Measurements from ENCODE around the gene KCNK3.

Gene KCNK3

DNA sequence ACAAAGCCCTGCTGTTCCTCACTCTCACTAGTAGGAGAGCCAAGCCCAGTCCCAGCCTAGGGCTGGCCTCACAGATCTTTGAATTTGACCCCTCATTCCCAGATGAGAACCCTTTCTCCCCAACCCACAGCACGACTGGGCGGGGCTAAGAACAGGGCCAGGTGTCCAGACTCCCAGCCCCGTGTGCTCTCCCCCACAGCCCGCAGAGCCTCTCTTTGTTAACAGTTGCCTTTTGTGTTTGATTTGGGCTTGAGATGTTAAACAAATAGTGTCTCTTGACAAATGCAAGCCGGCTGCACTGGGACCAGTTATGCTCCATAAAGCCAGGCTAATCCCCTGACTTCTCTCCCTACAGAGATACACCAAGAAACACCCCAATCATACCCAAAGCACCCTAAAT, 4.7 kb upstream of the KCNK3 start:
- DNase-seq (ENCODE audit: low read depth in 2 of 2), result no peak

DNA sequence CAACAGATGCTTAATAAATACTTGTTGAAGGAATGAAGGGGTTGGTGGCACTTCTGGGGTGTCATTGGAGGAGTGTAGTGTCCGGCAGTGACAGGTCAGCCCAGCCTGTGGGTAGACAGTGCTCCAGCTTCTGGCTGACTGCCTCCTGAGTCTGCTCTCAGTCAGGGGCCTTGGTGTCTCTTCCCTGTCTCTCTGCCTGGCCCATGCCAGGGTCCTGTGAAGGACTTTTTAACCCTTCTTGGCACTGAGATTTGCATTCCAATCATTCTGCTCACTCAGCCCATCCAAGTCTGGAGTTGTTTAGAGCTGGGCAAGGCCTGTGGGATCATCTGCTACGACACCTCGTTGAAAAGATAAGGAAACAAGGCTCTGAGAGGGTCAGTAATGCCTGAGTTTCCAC, 1.4 kb upstream of the KCNK3 start:
- DNase-seq (ENCODE audit: low read depth in 2 of 2), result no peak

DNA sequence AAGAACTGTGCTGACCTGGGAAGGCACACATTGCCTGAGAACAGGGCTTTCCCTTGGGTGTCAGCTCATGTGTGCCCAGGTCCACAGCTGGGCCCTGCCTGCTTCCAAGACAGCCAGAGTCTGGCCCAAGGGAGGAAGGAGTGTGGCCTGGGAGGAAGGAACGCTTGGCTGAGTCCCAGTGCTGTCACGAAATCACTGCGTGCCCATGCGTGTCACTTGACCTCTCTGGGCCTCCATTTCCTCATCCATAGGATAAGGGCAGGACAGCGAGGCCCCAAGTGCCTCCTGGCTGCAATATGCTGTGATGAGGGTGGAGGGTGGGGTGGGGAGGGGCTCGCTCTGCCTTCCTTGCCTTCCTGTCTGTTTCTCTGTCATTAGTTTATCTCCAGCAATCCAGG, 642 bp upstream of the KCNK3 start:
- no peak for DNase-seq (ENCODE audit: low read depth in 2 of 2)

DNA sequence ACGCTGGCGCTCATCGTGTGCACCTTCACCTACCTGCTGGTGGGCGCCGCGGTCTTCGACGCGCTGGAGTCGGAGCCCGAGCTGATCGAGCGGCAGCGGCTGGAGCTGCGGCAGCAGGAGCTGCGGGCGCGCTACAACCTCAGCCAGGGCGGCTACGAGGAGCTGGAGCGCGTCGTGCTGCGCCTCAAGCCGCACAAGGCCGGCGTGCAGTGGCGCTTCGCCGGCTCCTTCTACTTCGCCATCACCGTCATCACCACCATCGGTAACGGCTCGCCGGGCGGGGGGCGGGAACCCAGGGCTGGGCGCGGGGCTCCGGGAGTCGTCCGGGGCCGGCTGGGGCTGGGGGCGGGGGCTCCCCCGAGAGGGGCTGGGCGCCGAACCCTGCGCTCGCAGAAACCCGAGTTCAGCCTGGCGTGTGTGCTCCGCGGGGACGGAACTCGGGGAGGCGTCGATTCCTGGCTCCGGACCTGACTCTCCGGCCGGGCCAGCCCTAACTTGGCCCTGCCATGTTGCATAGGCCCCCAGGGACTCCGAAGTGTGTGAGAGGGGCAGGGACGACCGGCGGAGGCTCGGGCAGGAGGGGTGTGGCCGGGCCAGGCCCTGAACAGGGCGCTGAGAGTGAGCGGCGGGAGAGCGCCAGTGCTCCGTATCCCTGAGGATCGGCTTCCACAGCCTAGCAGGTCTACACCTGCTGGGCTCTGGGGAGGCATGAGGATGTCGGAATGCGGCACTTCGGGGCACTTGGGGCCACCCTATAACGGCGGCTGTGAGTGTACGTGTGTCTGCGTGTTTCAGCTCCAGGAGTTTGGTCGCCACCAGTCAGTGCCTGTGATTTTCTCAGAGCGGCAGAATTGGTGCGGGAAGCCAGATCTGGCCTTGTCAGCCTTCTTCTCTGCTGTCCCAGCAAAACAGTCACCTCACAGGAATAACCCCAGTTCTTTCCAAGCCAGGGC, 651 bp downstream of the KCNK3 start:
- no peak for DNase-seq (ENCODE audit: low read depth in 2 of 2)

DNA sequence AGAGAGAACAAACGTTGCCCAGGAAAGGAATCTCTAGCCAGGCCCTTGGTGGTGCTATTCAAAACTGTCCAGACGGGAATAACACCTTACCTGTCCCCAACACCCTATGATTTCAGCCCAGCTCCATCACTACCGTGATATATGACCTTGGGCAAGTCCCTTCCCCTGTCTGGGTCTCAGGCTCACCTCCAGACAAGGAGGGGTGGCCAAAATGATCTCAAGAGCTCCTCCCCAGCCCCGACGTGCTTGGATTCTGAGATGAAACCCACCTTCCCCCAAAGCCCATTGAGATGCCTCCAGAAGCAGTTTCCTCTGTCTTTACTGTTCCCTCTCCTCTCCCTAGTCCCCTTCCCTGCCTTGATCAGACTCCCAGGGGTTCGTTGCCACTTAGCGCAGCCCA, 1.5 kb downstream of the KCNK3 start:
- no peak for DNase-seq (ENCODE audit: low read depth in 2 of 2)

DNA sequence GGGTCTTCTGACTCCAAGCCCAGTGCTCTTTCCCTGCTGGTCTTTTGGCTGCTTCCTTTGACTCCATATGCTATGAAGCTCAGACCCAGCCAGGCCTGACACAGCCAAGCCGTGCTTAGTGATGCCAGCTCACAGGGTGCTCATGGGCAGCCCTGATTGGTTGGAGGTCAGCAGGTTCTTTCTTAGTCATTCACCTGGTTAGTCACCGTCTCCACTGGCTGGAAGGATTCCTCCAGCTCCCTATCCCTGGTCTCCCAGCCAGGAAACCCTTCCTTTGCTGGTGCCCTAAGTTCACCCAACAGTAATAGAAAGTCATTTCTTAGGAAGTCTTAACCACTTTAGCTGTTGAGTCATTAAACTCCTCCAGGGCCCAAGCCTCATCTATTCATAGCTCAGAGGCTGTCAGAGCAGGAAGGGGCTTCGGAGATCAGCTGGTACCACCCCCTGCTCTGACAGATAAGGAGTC, 3.9 kb downstream of the KCNK3 start:
- no peak for DNase-seq (ENCODE audit: low read depth in 2 of 2)

DNA sequence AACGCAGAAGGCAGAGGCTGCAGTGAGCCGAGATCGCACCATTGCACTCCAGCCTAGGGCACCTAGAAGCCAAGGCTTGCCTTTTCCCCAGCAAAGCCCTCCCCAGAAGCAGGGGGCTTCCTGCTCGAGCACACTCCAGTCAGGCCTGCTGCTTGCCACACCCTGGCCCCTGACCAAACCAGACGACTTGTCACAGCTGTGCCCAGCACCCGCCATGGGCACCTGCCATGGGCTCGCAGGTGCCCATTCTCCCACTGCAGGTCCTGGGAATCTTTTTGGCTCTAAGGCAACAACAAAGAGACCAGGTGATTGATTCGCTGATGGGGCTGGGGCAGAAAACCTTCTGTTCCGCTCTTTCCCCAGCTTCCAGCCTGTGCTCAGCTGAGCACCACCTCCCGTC, 4.9 kb downstream of the KCNK3 start:
- no peak for DNase-seq (ENCODE audit: low read depth in 2 of 2)

DNA sequence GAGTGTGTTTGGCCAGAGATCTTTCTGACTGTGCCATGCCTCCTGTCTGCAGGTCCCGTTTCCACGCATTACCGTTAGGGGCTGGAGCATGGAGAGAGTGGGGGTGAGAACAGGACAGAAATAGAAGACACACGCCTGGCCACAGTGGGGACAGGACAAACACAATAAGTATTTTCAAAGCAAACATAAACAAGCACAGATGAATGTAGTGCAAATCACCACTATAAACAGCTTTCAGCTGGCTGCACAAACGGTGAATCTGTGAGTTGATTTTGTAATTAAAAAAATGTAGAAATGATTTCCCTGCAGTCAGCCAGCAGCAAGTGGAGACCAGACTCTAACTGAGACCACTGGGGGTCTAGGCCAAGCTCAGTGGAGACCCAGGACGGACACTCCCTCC, 6.8 kb downstream of the KCNK3 start:
- DNase-seq (ENCODE audit: low read depth in 2 of 2), result no peak

DNA sequence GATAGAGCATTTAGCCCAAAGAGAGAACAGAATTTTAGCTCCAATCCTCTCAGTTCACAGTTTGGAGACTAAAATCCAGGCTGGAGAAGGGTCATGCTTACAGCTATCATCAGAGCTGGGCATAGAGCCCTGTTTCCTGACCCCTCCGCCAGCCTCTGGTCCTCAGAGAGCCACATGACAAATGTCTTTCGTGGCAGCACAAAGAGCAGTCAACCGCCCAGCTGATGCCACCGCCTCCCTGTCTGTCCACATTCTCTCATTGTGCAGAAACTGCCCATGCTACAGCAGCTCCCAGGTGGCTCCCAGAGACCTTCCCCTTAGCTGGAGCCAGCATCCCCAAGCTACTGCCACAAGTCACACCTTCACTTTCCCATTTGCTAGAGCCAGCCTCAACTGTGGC, 7.6 kb downstream of the KCNK3 start:
- DNase-seq (ENCODE audit: low read depth in 2 of 2), result no peak

DNA sequence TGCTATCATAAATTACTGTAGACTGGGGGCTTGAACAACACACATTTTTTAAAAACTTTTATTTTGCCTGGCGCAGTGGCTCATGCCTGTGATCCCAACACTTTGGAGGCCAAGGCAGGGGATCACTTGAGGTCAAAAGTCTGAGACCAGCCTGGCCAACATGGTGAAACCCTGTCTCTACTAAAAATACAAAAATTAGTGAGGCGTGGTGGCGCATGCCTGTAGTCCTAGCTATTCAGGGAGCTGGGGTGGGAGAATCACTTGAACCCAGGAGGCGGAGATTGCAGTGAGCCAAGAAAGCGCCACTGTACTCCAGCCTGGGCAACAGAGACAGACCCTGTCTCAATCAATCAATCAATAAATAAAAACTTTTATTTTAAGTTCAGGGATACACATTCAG, 9.1 kb downstream of the KCNK3 start:
- DNase-seq (ENCODE audit: low read depth in 2 of 2), result no peak

DNA sequence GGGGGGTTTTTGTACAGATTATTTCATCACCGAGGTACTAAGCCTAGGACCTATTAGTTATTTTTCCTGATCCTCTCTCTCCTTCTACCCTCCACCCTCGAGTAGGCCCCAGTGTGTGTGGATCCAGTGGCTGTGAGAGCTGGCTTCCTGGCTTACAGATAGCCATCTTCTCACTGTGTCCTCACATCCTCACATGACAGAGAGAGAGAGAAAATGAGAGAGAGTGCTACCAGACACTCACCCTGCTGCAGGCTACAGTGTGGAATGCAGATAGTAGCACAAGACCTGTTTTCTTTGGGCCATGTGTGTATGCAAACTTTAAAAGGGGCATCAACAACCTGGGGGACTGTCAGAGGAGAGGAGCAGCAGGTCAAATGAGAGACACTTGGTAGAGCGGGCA, 9.5 kb downstream of the KCNK3 start:
- DNase-seq (ENCODE audit: low read depth in 2 of 2), result no peak

DNA sequence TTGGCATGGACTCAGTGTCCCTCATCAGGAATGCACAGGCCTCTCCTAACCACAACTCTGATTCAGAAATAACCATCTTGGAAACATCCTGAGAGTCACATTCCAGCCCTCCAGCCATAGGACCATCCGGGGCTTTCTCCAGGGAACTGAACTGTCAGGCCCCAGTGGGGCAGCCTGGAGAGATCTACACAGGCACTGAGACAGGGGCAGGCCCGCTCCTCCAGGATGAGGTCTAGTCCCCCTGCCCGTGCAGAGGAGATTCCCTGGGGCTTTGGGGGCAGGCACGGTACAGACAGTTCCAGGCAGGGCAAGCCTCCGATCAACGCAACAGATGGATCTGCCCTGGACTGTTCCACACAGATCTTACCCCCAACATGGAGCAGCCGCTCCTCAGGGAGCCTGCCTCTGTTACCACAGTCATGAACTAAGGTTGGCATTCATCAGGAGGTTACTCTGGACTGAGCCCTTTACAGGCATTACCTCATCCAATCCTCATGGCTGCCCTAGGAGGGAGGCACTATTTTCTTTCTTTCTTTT, 12.0 kb downstream of the KCNK3 start:
- no peak for DNase-seq (ENCODE audit: low read depth in 2 of 2)

DNA sequence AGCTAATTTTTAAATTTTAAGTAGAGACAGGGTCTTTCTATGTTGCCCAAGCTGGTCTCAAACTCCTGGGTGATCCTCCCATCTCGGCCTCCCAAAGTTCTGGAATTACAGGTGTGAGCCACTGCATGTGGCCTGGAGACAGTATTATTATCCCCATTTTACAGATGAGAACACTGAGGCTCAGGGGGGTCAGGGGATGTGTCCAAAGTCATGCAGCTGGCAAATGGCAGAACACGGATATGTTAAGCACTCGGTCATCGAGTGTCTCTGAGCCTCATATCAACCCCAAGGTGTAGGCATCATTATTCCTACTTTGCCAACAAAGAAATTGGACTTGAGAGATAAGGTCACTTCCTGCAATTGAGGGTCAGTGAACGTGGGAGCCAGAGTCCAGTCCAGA, 12.6 kb downstream of the KCNK3 start:
- no peak for DNase-seq (ENCODE audit: low read depth in 2 of 2)

DNA sequence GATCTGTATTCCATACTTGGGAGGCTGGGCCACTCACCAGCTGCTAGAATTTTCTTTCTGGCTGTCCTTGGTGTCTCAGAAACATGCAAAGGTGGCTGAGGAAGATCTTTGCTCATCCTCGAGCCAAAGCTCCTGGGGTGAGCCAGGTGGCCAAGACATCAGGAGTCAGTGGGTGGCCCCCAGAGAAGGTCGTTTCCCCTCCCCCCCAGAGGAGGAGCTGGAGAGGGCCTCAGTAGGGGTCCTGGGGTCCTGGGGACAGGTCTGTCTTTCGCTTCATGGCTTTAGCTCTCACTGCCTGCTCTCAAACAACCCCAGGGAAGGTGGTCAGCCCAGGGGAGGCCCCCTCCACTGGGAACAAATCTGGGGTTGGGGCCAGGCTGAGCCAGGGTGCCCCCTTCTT, 13.6 kb downstream of the KCNK3 start:
- DNase-seq (ENCODE audit: low read depth in 2 of 2), result no peak

DNA sequence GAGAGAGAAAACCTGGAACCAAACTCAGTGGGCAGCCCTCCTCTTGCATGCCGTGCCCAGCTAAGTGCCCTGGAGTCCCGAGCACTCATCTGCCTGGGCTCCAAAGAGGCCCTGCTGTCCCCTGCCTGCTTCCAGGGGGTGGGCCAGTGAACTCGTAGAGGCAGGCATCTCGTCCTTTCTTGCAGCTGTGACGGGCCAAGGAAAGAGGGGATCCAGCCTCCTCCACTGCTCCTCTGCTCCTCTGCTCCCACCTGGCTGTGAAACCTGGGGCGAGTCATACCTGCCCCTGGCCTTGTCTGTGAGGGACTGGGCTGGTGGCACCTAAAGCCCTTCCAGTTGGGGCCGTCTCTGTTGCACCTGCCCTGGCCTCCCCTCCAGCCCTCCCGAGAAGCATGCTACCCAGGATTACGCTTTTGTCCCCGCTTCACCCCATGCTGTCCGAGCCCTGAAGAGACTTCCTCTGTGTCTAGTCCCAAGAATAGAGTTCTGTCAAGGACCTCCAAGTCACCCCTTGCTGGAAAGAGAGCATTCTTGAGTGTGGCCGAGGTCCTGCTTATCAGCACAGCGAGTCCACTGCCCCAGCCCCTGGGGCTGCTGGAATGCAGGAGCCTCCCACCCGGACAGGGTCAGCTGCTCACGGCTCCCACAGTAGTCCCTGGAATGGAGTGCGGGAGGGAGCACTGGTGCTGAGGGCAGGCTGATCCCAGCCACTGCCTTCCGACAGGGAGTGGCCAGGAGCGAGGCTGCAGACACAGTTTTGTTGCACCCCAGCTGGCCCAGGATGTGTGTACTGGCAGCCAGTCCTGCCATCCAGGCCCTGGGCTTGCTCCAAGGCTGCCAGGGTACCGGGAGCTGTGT, 14.3 kb downstream of the KCNK3 start:
- no peak for DNase-seq (ENCODE audit: low read depth in 2 of 2)

DNA sequence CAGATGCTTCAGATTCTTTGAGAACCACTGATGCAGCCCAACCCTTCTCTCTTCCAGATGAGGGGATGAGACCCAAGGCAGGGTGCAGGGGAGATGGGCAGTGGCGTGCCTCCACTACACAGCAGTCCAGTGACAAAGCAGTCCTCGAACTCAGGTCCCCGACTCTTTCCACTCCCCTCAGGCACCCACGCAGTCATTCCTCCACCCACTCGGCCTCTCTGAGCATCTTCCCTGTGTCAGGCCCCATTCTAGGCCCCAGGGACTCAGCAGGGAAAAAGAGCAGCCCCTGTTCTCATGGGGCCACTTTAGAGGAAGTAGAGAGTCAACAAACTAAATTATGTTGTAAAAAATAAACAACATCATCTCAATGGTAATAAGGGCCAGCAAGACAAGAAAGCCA, 15.2 kb downstream of the KCNK3 start:
- DNase-seq (ENCODE audit: low read depth in 2 of 2), result no peak

DNA sequence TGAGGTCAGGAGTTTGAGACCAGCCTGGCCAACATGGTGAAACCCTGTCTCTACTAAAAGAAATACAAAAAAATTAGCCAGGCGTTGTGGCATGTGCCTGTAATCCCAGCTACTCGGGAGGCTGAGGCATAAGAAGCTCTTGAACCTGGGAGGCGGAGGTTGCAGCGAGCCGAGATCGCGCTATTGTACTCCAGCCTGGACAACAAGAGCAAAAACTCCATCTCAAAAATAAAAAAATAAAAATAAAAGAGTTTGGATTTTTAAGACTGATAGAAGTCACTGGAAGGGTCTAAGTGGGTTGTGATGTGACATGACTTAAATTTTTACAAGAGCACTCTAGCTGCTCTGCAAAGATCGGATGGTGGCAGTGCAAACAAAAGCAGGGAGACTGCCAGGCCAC, 15.9 kb downstream of the KCNK3 start:
- DNase-seq (ENCODE audit: low read depth in 2 of 2), result no peak

DNA sequence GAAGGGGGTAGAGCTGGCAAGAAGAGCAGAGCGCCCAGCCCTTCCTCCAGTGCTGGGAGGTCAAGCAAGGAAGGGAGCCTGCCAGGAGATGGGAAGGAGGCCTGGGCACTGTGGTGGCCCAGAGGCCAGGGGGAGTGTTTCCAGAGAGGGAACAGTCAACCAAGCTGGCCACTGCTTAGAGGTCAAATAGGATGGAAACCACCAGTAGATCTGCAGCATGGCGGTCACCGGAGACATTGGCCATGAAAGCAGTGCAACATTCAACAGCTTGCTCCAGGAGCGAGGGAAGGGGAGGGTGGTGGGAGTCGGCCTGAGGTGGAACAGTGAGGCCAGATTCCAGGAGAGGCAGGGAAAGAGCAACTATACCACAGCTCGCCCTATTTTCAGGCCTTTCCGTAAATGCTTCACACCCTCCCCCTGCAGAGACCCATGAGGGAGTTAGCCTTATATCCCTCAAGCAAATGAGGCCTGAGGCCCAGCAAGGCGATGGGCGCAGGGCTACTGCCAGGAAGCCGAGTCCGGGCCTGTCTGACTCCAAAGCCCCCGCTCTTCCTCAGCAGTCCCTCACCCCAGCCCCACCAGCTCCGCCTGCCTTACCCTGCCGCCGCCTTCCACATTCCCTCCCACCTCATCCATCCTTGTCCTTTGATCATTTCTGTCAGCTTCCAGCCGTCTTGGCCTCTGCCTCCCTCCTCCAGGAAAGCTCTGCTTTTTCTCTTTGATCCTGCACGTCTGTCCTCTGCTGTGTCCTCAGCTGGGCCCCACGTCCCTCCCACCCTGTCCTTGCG, 17.0 kb downstream of the KCNK3 start:
- no peak for DNase-seq (ENCODE audit: low read depth in 2 of 2)

DNA sequence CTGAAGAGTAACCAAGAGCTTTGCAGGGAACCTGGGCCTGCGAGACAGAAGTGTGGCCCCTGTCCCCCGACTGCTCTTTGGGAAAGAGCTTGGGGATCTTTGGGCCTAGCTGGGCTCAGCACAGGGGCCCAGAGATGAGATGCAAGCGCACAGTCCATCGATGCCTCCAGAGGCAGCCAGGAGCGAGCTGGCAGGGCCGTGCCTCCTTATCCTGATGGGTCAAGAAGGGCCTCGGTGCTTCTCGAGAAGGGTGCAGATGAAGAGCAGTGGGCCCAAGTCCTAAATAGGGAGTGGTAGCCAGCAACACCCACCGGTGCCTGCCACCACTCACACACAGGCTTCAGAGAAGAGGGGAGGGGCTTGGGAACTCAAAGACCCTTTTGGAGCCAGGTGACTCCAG, 17.6 kb downstream of the KCNK3 start:
- no peak for DNase-seq (ENCODE audit: low read depth in 2 of 2)

DNA sequence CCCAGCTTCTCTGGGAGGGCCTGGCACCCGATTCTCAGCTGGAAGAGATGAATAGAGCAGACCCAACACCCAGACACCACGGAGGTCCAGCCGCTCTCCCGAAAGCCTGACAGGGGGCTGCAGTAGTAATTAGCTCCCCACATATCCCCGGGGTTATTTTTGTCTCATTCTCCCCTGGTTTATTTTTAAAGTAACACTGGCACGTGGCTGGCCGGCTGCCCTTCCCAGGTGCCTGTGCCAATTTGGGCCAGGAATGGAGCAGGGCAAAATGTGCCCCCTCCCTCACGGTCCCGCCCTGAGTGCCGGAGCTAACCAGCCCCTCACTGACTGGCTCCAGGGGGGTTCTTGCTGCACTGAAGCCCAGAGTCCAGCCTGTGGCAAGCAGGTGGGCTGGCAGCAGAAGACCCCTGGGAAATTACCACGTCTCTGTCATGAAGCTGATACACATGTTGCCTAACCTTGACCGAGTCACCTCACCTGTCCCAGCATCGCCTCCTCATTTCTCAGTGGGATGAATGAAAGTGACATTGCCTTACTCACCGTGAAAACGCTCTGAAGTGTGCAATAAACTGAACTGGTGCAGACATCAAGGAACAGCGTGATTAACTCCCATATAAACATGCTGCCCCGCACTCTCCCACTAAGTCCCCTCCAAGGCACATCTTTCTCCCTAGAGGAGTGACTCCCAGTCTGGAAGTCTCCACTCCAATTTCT, 18.4 kb downstream of the KCNK3 start:
- DNase-seq (ENCODE audit: low read depth in 2 of 2), result no peak

All from stimulated activated CD8-positive, alpha-beta memory T cell treated with anti-CD3 and anti-CD28 coated beads, Interleukin-2, amount 100 ng/mL, for 1 hour (primary cell).